Amniotic stem cell (primary cell): ENCODE measurements around the gene PLA2G6.
"Not testable (repeated sequence)": the region's sequence is repeated elsewhere in the genome, so short reads cannot be mapped to it uniquely, and the experiment has no call there.

Source experiments
- DNase-seq: peaks from one replicate; lab custom pipeline; 2025; lab: John Stamatoyannopoulos, UW

The PLA2G6 gene

GRCh38 chr22:38132794-38133193 lies 48.8 kb downstream of the PLA2G6 start:
- no peak for DNase-seq

GRCh38 chr22:38132136-38132535 lies 49.5 kb downstream of the PLA2G6 start:
- no peak for DNase-seq

GRCh38 chr22:38131399-38131798 lies 50.2 kb downstream of the PLA2G6 start:
- DNase-seq: no peak

GRCh38 chr22:38129856-38130255 lies 51.8 kb downstream of the PLA2G6 start:
- DNase-seq: no peak

- DNase-seq: no peak
These were observed 52.6 kb downstream of the PLA2G6 start for GRCh38 chr22:38129021-38129420.

GRCh38 chr22:38127869-38128268 lies 53.8 kb downstream of the PLA2G6 start:
- no peak for DNase-seq

GRCh38 chr22:38126928-38127668 lies 54.5 kb downstream of the PLA2G6 start:
- no peak for DNase-seq

- no peak for DNase-seq
These were observed 55.9 kb downstream of the PLA2G6 start for GRCh38 chr22:38125751-38126201.

GRCh38 chr22:38125038-38125610 lies 56.5 kb downstream of the PLA2G6 start:
- no peak for DNase-seq

GRCh38 chr22:38124236-38124974 lies 57.2 kb downstream of the PLA2G6 start:
- no peak for DNase-seq

- no peak for DNase-seq
These were observed 59.0 kb downstream of the PLA2G6 start for GRCh38 chr22:38122616-38123015.

GRCh38 chr22:38120359-38121110 lies 61.1 kb downstream of the PLA2G6 start:
- DNase-seq: no peak

- DNase-seq: not testable (repeated sequence)
These were observed 62.9 kb downstream of the PLA2G6 start for GRCh38 chr22:38118747-38119146.

- no peak for DNase-seq
These were observed 63.4 kb downstream of the PLA2G6 start for GRCh38 chr22:38118182-38118581.

GRCh38 chr22:38117556-38117955 lies 64.1 kb downstream of the PLA2G6 start:
- DNase-seq: not testable (repeated sequence)

GRCh38 chr22:38115423-38116205 lies 66.0 kb downstream of the PLA2G6 start:
- no peak for DNase-seq

GRCh38 chr22:38114484-38115398 lies 66.9 kb downstream of the PLA2G6 start:
- peak; percentile 67 for DNase-seq

- no peak for DNase-seq
These were observed 69.2 kb downstream of the PLA2G6 start for GRCh38 chr22:38112381-38112780.

- no peak for DNase-seq
These were observed 69.7 kb downstream of the PLA2G6 start for GRCh38 chr22:38111925-38112355.
